WTC11 (cell line): ENCODE measurements around the gene CREG2. TPM values are rescaled to one million over a fixed set of nuclear protein-coding genes. Genes with fewer than 3 reads are reported as not detected.

Experiments
- ATAC-seq: fragments of 200-7000 bp; cut with Tn5 transposase; 2 replicates; pipeline ENCODE4 v1.10.0; 2021; ENCODE audit warnings: mild to moderate bottlenecking, moderate library complexity
- CTCF ChIA-PET: fragments of 300-600 bp; sonication (Branson Sonifier 250); formaldehyde crosslinking; loops from one replicate; lab custom pipeline; 2021; ENCODE audit warnings: antibody characterized with exemption; lab: Charles Lee
- POLR2A ChIA-PET: fragments of 350-600 bp; sonication (Branson Sonifier 250); formaldehyde crosslinking; loops from one replicate; lab custom pipeline; 2021; ENCODE audit warnings: antibody characterized with exemption; lab: Charles Lee
- DNase-seq: peaks from one replicate; pipeline ENCODE4 v3.0.0; 2021; ENCODE audit warnings: low spot score
- H3K27ac Mint-ChIP-seq: 2 replicates; pipeline ENCODE4 v1.8.0; 2021; ENCODE audit warnings: mixed read lengths
- H3K27me3 Mint-ChIP-seq: 2 replicates; pipeline ENCODE4 v1.8.0; 2021; ENCODE audit warnings: low read depth, mild to moderate bottlenecking, moderate library complexity, mixed read lengths
- H3K36me3 Mint-ChIP-seq: 2 replicates; pipeline ENCODE4 v1.8.0; 2021; ENCODE audit warnings: mixed read lengths
- H3K4me1 Mint-ChIP-seq: 2 replicates; pipeline ENCODE4 v1.8.0; 2022; ENCODE audit warnings: mixed read lengths
- H3K4me3 Mint-ChIP-seq: 2 replicates; pipeline ENCODE4 v1.8.0; 2021; ENCODE audit warnings: mild to moderate bottlenecking, moderate library complexity, mixed read lengths
- H3K9me3 Mint-ChIP-seq: 2 replicates; pipeline ENCODE4 v1.8.0; 2021; ENCODE audit warnings: mixed read lengths
- ATF1 ChIP-seq: sonication (generic); formaldehyde crosslinking; IDR thresholded peaks from 2 replicates; pipeline ENCODE4 v1.8.1; 2023; ENCODE audit warnings: mild to moderate bottlenecking, moderate library complexity, missing genetic modification reagents
- ATF2 ChIP-seq: sonication (generic); formaldehyde crosslinking; IDR thresholded peaks from 2 replicates; pipeline ENCODE4 v1.8.1; 2022; ENCODE audit warnings: low read depth, missing genetic modification reagents, borderline replicate concordance
- CREB1 ChIP-seq: sonication (generic); formaldehyde crosslinking; IDR thresholded peaks from 2 replicates; pipeline ENCODE4 v1.8.0; 2023; ENCODE audit warnings: mild to moderate bottlenecking, missing genetic modification reagents
- E2F1 ChIP-seq: sonication (generic); formaldehyde crosslinking; IDR thresholded peaks from 2 replicates; pipeline ENCODE4 v1.8.0; 2022; ENCODE audit warnings: mild to moderate bottlenecking, missing genetic modification reagents
- EMX1 ChIP-seq: fragments of 250-450 bp; sonication (Bioruptor Pico); IDR thresholded peaks from 2 replicates; pipeline ENCODE4 v1.8.0; 2021; ENCODE audit warnings: mild to moderate bottlenecking
- ERG ChIP-seq: fragments of 250-450 bp; sonication (Bioruptor Pico); IDR thresholded peaks from 2 replicates; pipeline ENCODE4 v1.8.0; 2021; ENCODE audit warnings: mild to moderate bottlenecking
- FOXK1 ChIP-seq: sonication (generic); formaldehyde crosslinking; IDR thresholded peaks from 2 replicates; pipeline ENCODE4 v1.8.0; 2022; ENCODE audit warnings: mild to moderate bottlenecking, moderate library complexity, missing genetic modification reagents
- GTF2I ChIP-seq: fragments of 250-450 bp; sonication (Bioruptor Pico); conservative IDR thresholded peaks from 2 replicates; pipeline ENCODE4 v1.4.0; 2021; ENCODE audit warnings: mild to moderate bottlenecking
- IRF2 ChIP-seq: sonication (generic); formaldehyde crosslinking; IDR thresholded peaks from 2 replicates; pipeline ENCODE4 v1.8.0; 2022; ENCODE audit warnings: low read depth, missing genetic modification reagents, borderline replicate concordance
- JUN ChIP-seq: sonication (generic); formaldehyde crosslinking; IDR thresholded peaks from 2 replicates; pipeline ENCODE4 v1.8.0; 2023; ENCODE audit warnings: mild to moderate bottlenecking, missing genetic modification reagents
- KAT7 ChIP-seq: sonication (generic); formaldehyde crosslinking; IDR thresholded peaks from 2 replicates; pipeline ENCODE4 v1.8.1; 2023; ENCODE audit warnings: missing genetic modification reagents, mild to moderate bottlenecking, borderline replicate concordance
- MAX ChIP-seq: sonication (generic); formaldehyde crosslinking; IDR thresholded peaks from 2 replicates; pipeline ENCODE4 v1.8.0; 2022; ENCODE audit warnings: mild to moderate bottlenecking, missing genetic modification reagents
- MLX ChIP-seq: sonication (generic); formaldehyde crosslinking; IDR thresholded peaks from 2 replicates; pipeline ENCODE4 v1.8.1; 2023; ENCODE audit warnings: mild to moderate bottlenecking, missing genetic modification reagents, moderate library complexity
- NFYB ChIP-seq: sonication (generic); formaldehyde crosslinking; conservative IDR thresholded peaks from 2 replicates; pipeline ENCODE4 v1.8.0; 2022; ENCODE audit warnings: low read depth, missing genetic modification reagents
- PRDM15 ChIP-seq: sonication (generic); formaldehyde crosslinking; IDR thresholded peaks from 2 replicates; pipeline ENCODE4 v1.8.0; 2022; ENCODE audit warnings: missing genetic modification reagents
- SMAD3 ChIP-seq: sonication (generic); formaldehyde crosslinking; IDR thresholded peaks from 2 replicates; pipeline ENCODE4 v1.8.0; 2022; ENCODE audit warnings: missing genetic modification reagents, mild to moderate bottlenecking, borderline replicate concordance
- SMAD4 ChIP-seq: sonication (generic); formaldehyde crosslinking; IDR thresholded peaks from 2 replicates; pipeline ENCODE4 v1.8.0; 2022; ENCODE audit warnings: mild to moderate bottlenecking, missing genetic modification reagents
- TCF7 ChIP-seq: sonication (generic); formaldehyde crosslinking; IDR thresholded peaks from 2 replicates; pipeline ENCODE4 v1.8.0; 2022; ENCODE audit warnings: mild to moderate bottlenecking, low read depth, missing genetic modification reagents, moderate library complexity
- USF2 ChIP-seq: sonication (generic); formaldehyde crosslinking; IDR thresholded peaks from 2 replicates; pipeline ENCODE4 v1.8.1; 2023; ENCODE audit warnings: mild to moderate bottlenecking, missing genetic modification reagents, moderate library complexity
- ZBTB43 ChIP-seq: sonication (generic); formaldehyde crosslinking; IDR thresholded peaks from 2 replicates; pipeline ENCODE4 v1.8.1; 2023; ENCODE audit warnings: mild to moderate bottlenecking, missing genetic modification reagents
- ZNF121 ChIP-seq: sonication (generic); formaldehyde crosslinking; IDR thresholded peaks from 2 replicates; pipeline ENCODE4 v1.8.0; 2023; ENCODE audit warnings: missing genetic modification reagents
- ZNF232 ChIP-seq: sonication (generic); formaldehyde crosslinking; IDR thresholded peaks from 2 replicates; pipeline ENCODE4 v1.8.0; 2022; ENCODE audit warnings: mild to moderate bottlenecking, missing genetic modification reagents
- ZNF416 ChIP-seq: fragments of 250-450 bp; sonication (Bioruptor Pico); IDR thresholded peaks from 2 replicates; pipeline ENCODE4 v1.9.0; 2021; ENCODE audit warnings: mild to moderate bottlenecking, inconsistent platforms
- total RNA-seq: library from RNA; stranded (reverse); gene quantifications from 3 replicates; pipeline ENCODE4 v1.2.3, GENCODE V29; 2021

Gene CREG2
- total RNA-seq, 1 experiment from 2014 or later: 1.6 TPM

- no peaks in the 10 kb centered on the region for H3K9me3 Mint-ChIP-seq
- DNase-seq: no peak
- no peaks in the 10 kb centered on the region for H3K36me3 Mint-ChIP-seq
- ChIA-PET POLR2A (no interaction called here), CTCF (interaction anchor here (1.7 kb wide), 1 partner anchor 62 kb away, joined by 4 read pairs; no protein-coding TSS in a partner anchor)
- H3K4me1 Mint-ChIP-seq: peaks cover 22% of the 10 kb centered on the region
- H3K4me3 Mint-ChIP-seq: no peak overlapping the region
- no peaks in the 10 kb centered on the region; the same call in 1 of the 2 replicates for H3K27me3 Mint-ChIP-seq
- no peak for ATAC-seq
- no peak overlapping the region for H3K27ac Mint-ChIP-seq
- no peak for TF ChIP-seq PRDM15
- no peak for TF ChIP-seq USF2 (CRISPR knock-in tag)
- TF ChIP-seq EMX1 (CRISPR knock-in tag): no peak
- no peak for TF ChIP-seq SMAD3 (CRISPR knock-in tag)
- no peak for TF ChIP-seq E2F1 (CRISPR knock-in tag)
- TF ChIP-seq SMAD4 (CRISPR knock-in tag): no peak
- no peak for TF ChIP-seq ZBTB43 (CRISPR knock-in tag)
- no peak for TF ChIP-seq TCF7 (CRISPR knock-in tag)
- TF ChIP-seq ZNF121: no peak
- TF ChIP-seq ZNF232 (CRISPR knock-in tag): no peak
- TF ChIP-seq ATF1 (CRISPR knock-in tag): no peak
- TF ChIP-seq MAX (CRISPR knock-in tag): no peak
- TF ChIP-seq JUN (CRISPR knock-in tag): no peak
- no peak for TF ChIP-seq FOXK1
- TF ChIP-seq NFYB (CRISPR knock-in tag): no peak
- TF ChIP-seq ZNF416 (CRISPR knock-in tag): no peak
- no peak for TF ChIP-seq KAT7 (CRISPR knock-in tag)
Observed at GRCh38 chr2:101403745-101404144, 16.4 kb upstream of the CREG2 start.

GRCh38 chr2:101402630-101403029 is 15.3 kb upstream of the CREG2 start:
- Mint-ChIP-seq H3K27ac (no peak overlapping the region), H3K4me3 (no peak overlapping the region), H3K36me3 (no peaks in the 10 kb centered on the region), H3K4me1 (peaks cover 26% of the 10 kb centered on the region), H3K9me3 (no peaks in the 10 kb centered on the region), H3K27me3 (no peaks in the 10 kb centered on the region; the same call in 1 of the 2 replicates)
- DNase-seq (no peak), ATAC-seq (no peak)
- CTCF ChIA-PET: interaction anchor here (0.7 kb wide), 1 partner anchor 14 kb away, joined by 3 read pairs; no protein-coding TSS in a partner anchor
- POLR2A ChIA-PET: no interaction called here
- TF ChIP-seq ATF2 (CRISPR knock-in tag) (no peak), ZNF416 (CRISPR knock-in tag) (no peak), ERG (CRISPR knock-in tag) (no peak), MLX (CRISPR knock-in tag) (no peak), GTF2I (no peak), CREB1 (CRISPR knock-in tag) (no peak), IRF2 (CRISPR knock-in tag) (no peak)
